Measurements from ENCODE around the gene TOX2. TPM values are rescaled to one million over a fixed set of nuclear protein-coding genes. Genes with fewer than 3 reads are reported as not detected.

Gene TOX2
- total RNA-seq, 1 experiment from 2014 or later = 2.7 TPM

DNA sequence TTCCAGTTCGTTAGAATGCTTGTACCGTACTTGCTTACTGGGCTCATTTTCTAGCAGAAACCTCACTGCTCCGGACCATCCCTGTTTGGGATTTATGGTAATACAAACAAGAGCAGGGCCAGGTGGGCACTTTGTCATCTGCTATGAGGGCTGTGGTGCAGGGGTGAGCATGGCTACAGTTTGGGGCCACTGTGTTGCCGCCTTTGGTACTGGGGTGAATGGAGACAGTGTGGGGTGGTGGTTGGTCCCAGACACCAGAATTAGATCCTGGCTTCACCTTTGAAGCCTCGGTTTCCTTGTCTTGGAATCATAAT lies 95.0 kb downstream of the TOX2 start:
- DNase-seq (ENCODE audit: unreplicated experiment) = no peak
- ChIA-PET CTCF (interaction anchor here (0.6 to 2.0 kb wide), 3 partner anchors 214 to 594 kb away, joined by 4 to 7 read pairs (median 4); no protein-coding TSS in a partner anchor), POLR2A (interaction anchor here (1.3 kb wide), 1 partner anchor 10 kb away, joined by 3 read pairs; no protein-coding TSS in a partner anchor)
- intact Hi-C loops (cut with micrococcal nuclease) = no loop called here
- Mint-ChIP-seq H3K36me3 (ENCODE audit: insufficient read depth, unreplicated experiment) (no peaks in the 10 kb centered on the region), H3K4me1 (ENCODE audit: insufficient read depth, unreplicated experiment) (no peaks in the 10 kb centered on the region), H3K27me3 (ENCODE audit: insufficient read depth, unreplicated experiment) (no peaks in the 10 kb centered on the region), H3K27ac (ENCODE audit: low read depth, unreplicated experiment) (no peak overlapping the region), H3K4me3 (ENCODE audit: unreplicated experiment) (no peak overlapping the region), H3K9me3 (ENCODE audit: unreplicated experiment) (no peaks in the 10 kb centered on the region)
- TF ChIP-seq, protein P1, sequence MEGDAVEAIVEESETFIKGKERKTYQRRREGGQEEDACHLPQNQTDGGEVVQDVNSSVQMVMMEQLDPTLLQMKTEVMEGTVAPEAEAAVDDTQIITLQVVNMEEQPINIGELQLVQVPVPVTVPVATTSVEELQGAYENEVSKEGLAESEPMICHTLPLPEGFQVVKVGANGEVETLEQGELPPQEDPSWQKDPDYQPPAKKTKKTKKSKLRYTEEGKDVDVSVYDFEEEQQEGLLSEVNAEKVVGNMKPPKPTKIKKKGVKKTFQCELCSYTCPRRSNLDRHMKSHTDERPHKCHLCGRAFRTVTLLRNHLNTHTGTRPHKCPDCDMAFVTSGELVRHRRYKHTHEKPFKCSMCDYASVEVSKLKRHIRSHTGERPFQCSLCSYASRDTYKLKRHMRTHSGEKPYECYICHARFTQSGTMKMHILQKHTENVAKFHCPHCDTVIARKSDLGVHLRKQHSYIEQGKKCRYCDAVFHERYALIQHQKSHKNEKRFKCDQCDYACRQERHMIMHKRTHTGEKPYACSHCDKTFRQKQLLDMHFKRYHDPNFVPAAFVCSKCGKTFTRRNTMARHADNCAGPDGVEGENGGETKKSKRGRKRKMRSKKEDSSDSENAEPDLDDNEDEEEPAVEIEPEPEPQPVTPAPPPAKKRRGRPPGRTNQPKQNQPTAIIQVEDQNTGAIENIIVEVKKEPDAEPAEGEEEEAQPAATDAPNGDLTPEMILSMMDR (IDR thresholded peaks at IDR 0.05; ENCODE audit: unreplicated experiment) = no peak
- BruUV-seq (replicated peaks) = no TSS peak

DNA sequence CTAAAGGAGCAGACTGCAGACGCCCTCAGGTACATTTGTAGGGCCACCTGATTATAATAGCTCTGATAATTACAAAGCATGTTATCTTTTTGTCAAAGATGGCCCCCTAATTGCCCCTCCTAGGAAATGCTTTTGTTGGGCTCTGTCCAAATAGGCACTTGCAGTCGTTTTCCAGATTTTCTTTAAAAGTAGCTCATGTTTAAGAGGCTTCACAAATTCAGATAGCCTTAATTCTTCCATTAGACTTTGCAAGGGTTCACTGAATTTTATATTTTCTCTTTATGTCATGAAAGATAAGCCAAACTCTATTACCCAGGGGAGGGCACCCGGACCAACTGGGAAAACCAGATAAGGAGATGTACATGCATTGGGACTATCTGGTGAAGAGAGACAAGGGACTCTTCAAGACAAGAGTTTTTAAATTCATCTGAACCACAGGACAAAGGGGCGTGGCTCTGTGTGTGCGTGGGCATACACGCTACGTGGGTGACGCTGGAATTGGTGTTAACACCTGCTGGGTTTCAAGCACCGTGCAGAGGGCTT lies 95.6 kb downstream of the TOX2 start:
- intact Hi-C loops (cut with micrococcal nuclease) = no loop called here
- Mint-ChIP-seq H3K9me3 (ENCODE audit: unreplicated experiment) (no peaks in the 10 kb centered on the region), H3K36me3 (ENCODE audit: insufficient read depth, unreplicated experiment) (no peaks in the 10 kb centered on the region), H3K4me3 (ENCODE audit: unreplicated experiment) (no peak overlapping the region), H3K27me3 (ENCODE audit: insufficient read depth, unreplicated experiment) (no peaks in the 10 kb centered on the region), H3K27ac (ENCODE audit: low read depth, unreplicated experiment) (no peak overlapping the region), H3K4me1 (ENCODE audit: insufficient read depth, unreplicated experiment) (no peaks in the 10 kb centered on the region)
- DNase-seq (ENCODE audit: unreplicated experiment) = no peak
- CTCF ChIA-PET = interaction anchor here (0.6 kb wide), 1 partner anchor 594 kb away, joined by 4 read pairs; no protein-coding TSS in a partner anchor
- POLR2A ChIA-PET = interaction anchor here (1.3 kb wide), 1 partner anchor 10 kb away, joined by 3 read pairs; no protein-coding TSS in a partner anchor
- TF ChIP-seq, protein P1 (IDR thresholded peaks at IDR 0.05; ENCODE audit: unreplicated experiment) = no peak
- BruUV-seq (replicated peaks) = no TSS peak

DNA sequence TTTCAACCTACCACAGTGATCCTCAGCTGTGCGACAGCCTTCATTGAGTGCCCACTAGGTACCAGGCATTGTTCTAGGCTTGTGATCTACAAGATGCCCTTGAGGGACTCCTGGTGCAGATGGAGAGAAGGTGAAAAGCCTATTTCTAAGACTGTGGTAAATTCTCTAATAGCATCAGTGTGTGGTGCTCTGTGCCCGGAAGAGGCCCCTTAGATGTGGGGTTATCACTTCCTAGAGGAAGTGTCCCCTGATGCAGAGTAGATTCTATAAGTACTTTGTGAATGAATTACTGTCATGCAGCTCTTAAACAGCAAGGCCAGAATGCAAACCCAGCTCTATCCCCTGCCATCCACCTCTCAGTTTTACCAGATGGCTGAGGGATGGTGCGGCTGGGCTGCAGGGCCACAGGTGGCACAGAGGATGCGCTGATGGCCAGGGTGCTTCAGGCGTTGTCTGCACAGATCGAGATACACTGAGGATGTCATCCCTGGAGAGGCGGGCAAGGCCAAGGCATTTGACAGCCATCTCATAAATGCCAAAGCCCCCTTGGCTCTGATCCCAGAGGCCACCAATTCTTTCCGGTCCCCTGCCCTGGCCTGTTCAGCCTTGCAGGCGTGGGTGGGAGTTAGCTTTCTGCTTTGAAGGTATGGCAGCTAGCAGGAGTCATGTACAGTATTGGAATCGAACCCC lies 96.7 kb downstream of the TOX2 start:
- ChIA-PET CTCF (interaction anchor here (0.5 kb wide), 1 partner anchor 8 kb away, joined by 3 read pairs; no protein-coding TSS in a partner anchor), POLR2A (interaction anchor here (0.7 kb wide), 1 partner anchor 156 kb away, joined by 3 read pairs; no protein-coding TSS in a partner anchor)
- Mint-ChIP-seq H3K9me3 (ENCODE audit: unreplicated experiment) (no peaks in the 10 kb centered on the region), H3K36me3 (ENCODE audit: insufficient read depth, unreplicated experiment) (no peaks in the 10 kb centered on the region), H3K27me3 (ENCODE audit: insufficient read depth, unreplicated experiment) (no peaks in the 10 kb centered on the region), H3K4me3 (ENCODE audit: unreplicated experiment) (no peak overlapping the region), H3K4me1 (ENCODE audit: insufficient read depth, unreplicated experiment) (no peaks in the 10 kb centered on the region), H3K27ac (ENCODE audit: low read depth, unreplicated experiment) (no peak overlapping the region)
- TF ChIP-seq, protein P1 (IDR thresholded peaks at IDR 0.05; ENCODE audit: unreplicated experiment) = no peak
- BruUV-seq (replicated peaks) = no TSS peak
- no peak for DNase-seq (ENCODE audit: unreplicated experiment)
- intact Hi-C loops (cut with micrococcal nuclease) = no loop called here

DNA sequence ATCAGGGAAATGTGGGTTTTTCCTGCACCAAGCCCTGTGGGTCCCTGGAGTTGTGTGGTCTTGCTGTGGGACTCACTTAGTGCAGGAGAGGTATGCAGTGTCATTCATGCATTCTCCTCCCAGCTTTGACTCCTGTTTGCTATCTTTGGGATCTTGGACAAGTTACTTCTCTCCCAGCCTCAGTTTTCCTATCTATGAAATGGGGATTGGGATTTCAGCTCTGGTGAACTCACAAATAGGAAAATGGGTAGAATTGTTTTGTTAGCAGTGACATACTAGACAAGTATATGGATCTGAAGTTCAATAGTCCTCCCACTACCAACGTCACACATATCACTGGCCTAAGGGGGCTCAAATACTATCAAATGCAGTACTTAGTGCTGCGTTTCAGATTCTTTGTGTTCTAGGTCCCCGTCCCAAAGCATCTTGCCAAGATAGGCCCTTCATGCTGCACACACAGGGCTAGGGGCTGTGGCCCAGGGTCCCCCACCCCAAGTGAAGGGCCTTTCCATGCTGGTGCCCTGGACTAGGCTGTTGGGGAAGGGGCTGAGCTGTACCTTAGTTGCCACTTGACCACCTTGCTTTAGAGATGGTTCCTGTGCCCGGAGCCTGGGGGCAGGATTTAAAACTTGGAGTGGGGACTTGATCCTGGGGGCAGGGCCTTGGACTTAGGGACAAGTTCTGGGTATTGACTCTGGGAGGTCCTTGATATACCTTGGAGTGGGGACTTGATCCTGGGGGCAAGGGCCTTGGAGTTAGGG lies 98.0 kb downstream of the TOX2 start:
- Mint-ChIP-seq H3K4me1 (ENCODE audit: insufficient read depth, unreplicated experiment) (no peaks in the 10 kb centered on the region), H3K9me3 (ENCODE audit: unreplicated experiment) (no peaks in the 10 kb centered on the region), H3K36me3 (ENCODE audit: insufficient read depth, unreplicated experiment) (no peaks in the 10 kb centered on the region), H3K27ac (ENCODE audit: low read depth, unreplicated experiment) (no peak overlapping the region), H3K27me3 (ENCODE audit: insufficient read depth, unreplicated experiment) (no peaks in the 10 kb centered on the region), H3K4me3 (ENCODE audit: unreplicated experiment) (no peak overlapping the region)
- ChIA-PET CTCF (interaction anchor here (0.6 to 1.0 kb wide), 2 partner anchors 19 to 260 kb away, joined by 3 to 4 read pairs; no protein-coding TSS in a partner anchor), POLR2A (interaction anchor here (0.5 kb wide), 1 partner anchor 321 kb away, joined by 3 read pairs; no protein-coding TSS in a partner anchor)
- intact Hi-C loops (cut with micrococcal nuclease) = no loop called here
- BruUV-seq (replicated peaks) = no TSS peak
- TF ChIP-seq, protein P1 (IDR thresholded peaks at IDR 0.05; ENCODE audit: unreplicated experiment) = no peak
- DNase-seq (ENCODE audit: unreplicated experiment) = no peak
